ENCODE measurements around the gene KCNA2.

The KCNA2 gene

DNA sequence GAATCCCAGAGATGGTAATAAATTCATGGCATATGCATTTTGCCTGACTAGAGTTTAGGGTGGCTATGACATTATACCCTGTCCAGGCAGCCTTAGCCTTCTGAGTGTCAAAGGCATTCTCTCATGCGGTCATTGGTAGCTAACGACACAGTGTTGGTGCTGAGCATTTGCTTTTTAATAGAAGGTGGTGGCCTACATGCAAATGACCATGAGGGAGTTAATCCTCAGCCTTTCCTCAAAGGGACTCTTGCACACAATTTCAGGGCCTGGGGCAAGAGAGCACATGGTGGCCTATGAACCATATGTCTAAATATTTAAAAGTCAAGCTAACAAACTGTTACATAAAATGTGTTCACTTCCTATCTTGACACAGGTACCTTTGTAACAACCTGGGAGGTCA lies 56.3 kb downstream of the KCNA2 start:
- no peak for DNase-seq (ENCODE audit: low read depth)
- no peak overlapping the region for H3K4me3 ChIP-seq (ENCODE audit: low read length)
- TF ChIP-seq, protein P1, sequence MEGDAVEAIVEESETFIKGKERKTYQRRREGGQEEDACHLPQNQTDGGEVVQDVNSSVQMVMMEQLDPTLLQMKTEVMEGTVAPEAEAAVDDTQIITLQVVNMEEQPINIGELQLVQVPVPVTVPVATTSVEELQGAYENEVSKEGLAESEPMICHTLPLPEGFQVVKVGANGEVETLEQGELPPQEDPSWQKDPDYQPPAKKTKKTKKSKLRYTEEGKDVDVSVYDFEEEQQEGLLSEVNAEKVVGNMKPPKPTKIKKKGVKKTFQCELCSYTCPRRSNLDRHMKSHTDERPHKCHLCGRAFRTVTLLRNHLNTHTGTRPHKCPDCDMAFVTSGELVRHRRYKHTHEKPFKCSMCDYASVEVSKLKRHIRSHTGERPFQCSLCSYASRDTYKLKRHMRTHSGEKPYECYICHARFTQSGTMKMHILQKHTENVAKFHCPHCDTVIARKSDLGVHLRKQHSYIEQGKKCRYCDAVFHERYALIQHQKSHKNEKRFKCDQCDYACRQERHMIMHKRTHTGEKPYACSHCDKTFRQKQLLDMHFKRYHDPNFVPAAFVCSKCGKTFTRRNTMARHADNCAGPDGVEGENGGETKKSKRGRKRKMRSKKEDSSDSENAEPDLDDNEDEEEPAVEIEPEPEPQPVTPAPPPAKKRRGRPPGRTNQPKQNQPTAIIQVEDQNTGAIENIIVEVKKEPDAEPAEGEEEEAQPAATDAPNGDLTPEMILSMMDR (conservative IDR thresholded peaks at IDR 0.05; ENCODE audit: low read length): no peak

DNA sequence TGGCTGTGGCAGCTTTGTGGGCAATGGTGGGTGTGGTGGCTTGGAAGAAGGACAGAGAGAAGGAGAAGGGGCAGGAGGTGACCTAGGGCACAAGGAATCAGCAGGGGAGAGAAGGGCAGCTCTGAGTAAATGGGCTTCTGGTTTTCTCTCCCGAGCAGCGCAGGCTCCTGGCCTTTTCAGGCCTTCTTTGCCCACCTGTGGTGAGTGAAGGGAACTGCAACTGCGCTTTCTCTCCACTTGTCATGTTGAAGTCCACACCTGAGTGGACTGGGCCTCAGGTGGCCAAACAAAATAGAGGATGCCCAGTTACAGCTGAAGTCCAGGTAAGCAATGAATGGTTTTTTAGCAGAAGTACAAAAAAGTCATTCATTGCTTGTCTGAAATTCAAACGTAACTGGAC lies 57.8 kb downstream of the KCNA2 start:
- no peak overlapping the region for H3K4me3 ChIP-seq (ENCODE audit: low read length)
- no peak for DNase-seq (ENCODE audit: low read depth)
- TF ChIP-seq, protein P1 (conservative IDR thresholded peaks at IDR 0.05; ENCODE audit: low read length): peak; percentile 14; the same call in 1 of the 2 replicates

DNA sequence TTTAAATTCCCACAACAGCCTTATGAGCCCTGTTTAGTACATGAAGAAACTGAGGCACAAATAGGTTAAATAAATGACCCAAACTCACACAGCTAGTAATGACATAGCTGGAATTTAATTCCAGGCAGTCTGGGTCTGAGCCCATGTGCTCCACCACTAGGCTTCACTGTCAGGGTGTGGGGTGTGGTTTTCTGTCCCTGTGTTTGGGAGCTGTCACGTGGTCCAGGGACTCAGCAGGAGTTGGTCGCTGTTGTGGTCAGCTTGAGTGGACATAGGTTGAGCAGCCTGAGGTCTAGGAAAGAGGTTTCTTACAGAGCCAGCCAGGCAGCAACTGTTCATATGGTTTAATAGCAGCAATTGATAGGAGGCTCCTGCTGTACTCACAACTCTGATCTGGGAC lies 59.1 kb downstream of the KCNA2 start:
- DNase-seq (ENCODE audit: low read depth): no peak
- TF ChIP-seq, protein P1 (conservative IDR thresholded peaks at IDR 0.05; ENCODE audit: low read length): no peak
- no peak overlapping the region for H3K4me3 ChIP-seq (ENCODE audit: low read length)

DNA sequence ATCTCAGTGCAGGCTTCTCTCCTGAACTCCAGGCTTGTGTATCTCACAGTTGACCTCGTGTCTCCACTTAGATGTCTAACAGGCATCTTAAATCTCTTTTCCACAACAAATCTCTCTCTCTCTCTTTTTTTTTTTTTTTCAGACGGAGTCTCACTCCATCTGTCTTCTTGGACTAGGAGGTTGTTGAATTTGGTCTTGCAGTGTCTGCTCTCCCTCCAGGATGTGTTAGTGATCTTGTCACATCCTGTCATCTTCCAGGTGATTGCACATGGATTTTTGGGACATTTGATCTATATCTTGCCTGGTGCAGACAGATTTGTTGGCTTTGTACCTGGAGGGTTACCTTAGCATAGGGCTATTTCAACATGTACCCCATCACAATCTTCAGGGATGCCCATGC lies 60.7 kb downstream of the KCNA2 start:
- no peak for DNase-seq (ENCODE audit: low read depth)
- H3K4me3 ChIP-seq (ENCODE audit: low read length): no peak overlapping the region
- TF ChIP-seq, protein P1 (conservative IDR thresholded peaks at IDR 0.05; ENCODE audit: low read length): no peak

DNA sequence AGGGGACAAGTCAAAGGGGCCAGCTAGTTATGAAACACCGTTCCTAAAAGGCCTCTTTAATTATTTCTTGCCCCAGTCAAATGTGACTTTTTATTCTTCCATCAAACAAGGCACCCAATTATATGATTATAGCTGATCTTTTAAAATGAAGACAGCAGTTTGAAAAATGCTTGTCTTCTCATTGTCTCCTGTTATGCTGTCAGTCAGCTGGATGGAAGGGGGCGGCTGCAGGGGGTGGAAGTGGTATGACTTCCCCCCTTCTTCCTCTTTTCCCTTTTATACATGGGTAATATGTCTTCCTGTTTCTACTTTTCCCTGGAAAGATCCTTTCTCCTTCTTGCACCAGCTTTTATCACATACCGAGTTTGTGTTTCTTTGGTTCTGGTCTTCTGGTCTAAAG lies 61.4 kb downstream of the KCNA2 start:
- no peak overlapping the region for H3K4me3 ChIP-seq (ENCODE audit: low read length)
- TF ChIP-seq, protein P1 (conservative IDR thresholded peaks at IDR 0.05; ENCODE audit: low read length): no peak
- no peak for DNase-seq (ENCODE audit: low read depth)

Data from AG10803 (cell line).